HG02973 (cell line): ENCODE measurements around the gene PLEKHA1.

ENCODE experiments used
- ATAC-seq: cut with Tn5 transposase; IDR thresholded peaks from one replicate; pipeline ENCODE4 v1.9.1; 2021; ENCODE audit warnings: moderate library complexity; ENCODE audit not compliant: unreplicated experiment

Gene PLEKHA1

GRCh38 chr10:122346326-122346950 lies 28.1 kb upstream of the PLEKHA1 start:
- no peak for ATAC-seq

- no peak for ATAC-seq
Observed at GRCh38 chr10:122347170-122347841, 27.2 kb upstream of the PLEKHA1 start.

GRCh38 chr10:122348512-122348911 lies 26.0 kb upstream of the PLEKHA1 start:
- ATAC-seq = no peak

GRCh38 chr10:122348935-122349361 lies 25.6 kb upstream of the PLEKHA1 start:
- ATAC-seq = no peak

GRCh38 chr10:122349758-122350369 lies 24.6 kb upstream of the PLEKHA1 start:
- no peak for ATAC-seq

GRCh38 chr10:122350893-122351292 lies 23.6 kb upstream of the PLEKHA1 start:
- ATAC-seq = no peak

GRCh38 chr10:122352817-122353525 lies 21.5 kb upstream of the PLEKHA1 start:
- ATAC-seq = no peak

- no peak for ATAC-seq
Observed at GRCh38 chr10:122354383-122354782, 20.1 kb upstream of the PLEKHA1 start.

GRCh38 chr10:122357685-122358084 lies 16.8 kb upstream of the PLEKHA1 start:
- ATAC-seq = no peak

GRCh38 chr10:122359621-122360020 lies 14.9 kb upstream of the PLEKHA1 start:
- ATAC-seq = no peak

- no peak for ATAC-seq
Observed at GRCh38 chr10:122361046-122361445, 13.5 kb upstream of the PLEKHA1 start.

GRCh38 chr10:122362031-122362592 lies 12.4 kb upstream of the PLEKHA1 start:
- no peak for ATAC-seq

GRCh38 chr10:122362621-122363020 lies 11.9 kb upstream of the PLEKHA1 start:
- ATAC-seq = no peak

- ATAC-seq = no peak
Observed at GRCh38 chr10:122363311-122363710, 11.2 kb upstream of the PLEKHA1 start.

- ATAC-seq = no peak
Observed at GRCh38 chr10:122363722-122364463, 10.6 kb upstream of the PLEKHA1 start.

GRCh38 chr10:122368502-122369254 lies 5.8 kb upstream of the PLEKHA1 start:
- no peak for ATAC-seq

- ATAC-seq = no peak
Observed at GRCh38 chr10:122373108-122373507, 1.4 kb upstream of the PLEKHA1 start.

- ATAC-seq = no peak
Observed at GRCh38 chr10:122373721-122374120, 787 bp upstream of the PLEKHA1 start.

GRCh38 chr10:122374859-122375678 lies 561 bp downstream of the PLEKHA1 start:
- peak; percentile 37 for ATAC-seq
